ENCODE measurements around the gene KCNA10. TPM values are rescaled to one million over a fixed set of nuclear protein-coding genes. Genes with fewer than 3 reads are reported as not detected.

Gene KCNA10
- total RNA-seq, 4 donors from 2014 or later, result not detected

- in situ Hi-C loops (cut with MboI; ENCODE audit: low pct_ligation_motif_present in 1 of 4, low pct_unique_long_range_greater_than_20kb in 1 of 4, low sequenced_read_pairs in 3 of 4) (no loop called here), intact Hi-C loops (cut with DNase I; ENCODE audit: low total_unique reads) (no loop called here)
- DNase-seq, result no peak
- TF ChIP-seq POLR2AphosphoS5 (IDR thresholded peaks at IDR 0.05), result no peak
- no peak for TF ChIP-seq CTCF (IDR thresholded peaks at IDR 0.05)
- no peak for TF ChIP-seq POLR2A (IDR thresholded peaks at IDR 0.05)
- no peak for TF ChIP-seq EP300 (IDR thresholded peaks at IDR 0.05; ENCODE audit: low read depth)
- Histone ChIP-seq H3K36me3 (no peaks in the 10 kb centered on the region), H3K9me3 (no peaks in the 10 kb centered on the region), H3K4me3 (no peak overlapping the region), H3K4me1 (no peaks in the 10 kb centered on the region), H3K27ac (no peak overlapping the region), H3K27me3 (no peaks in the 10 kb centered on the region)
- 78 to 100% methylated on average over 3 to 7 of the region's 7 CpGs for WGBS, 2 donors (ENCODE audit: low coverage in 1 of 2)
Measured at GRCh38 chr1:110492573-110492972, 26.4 kb downstream of the KCNA10 start.

DNA sequence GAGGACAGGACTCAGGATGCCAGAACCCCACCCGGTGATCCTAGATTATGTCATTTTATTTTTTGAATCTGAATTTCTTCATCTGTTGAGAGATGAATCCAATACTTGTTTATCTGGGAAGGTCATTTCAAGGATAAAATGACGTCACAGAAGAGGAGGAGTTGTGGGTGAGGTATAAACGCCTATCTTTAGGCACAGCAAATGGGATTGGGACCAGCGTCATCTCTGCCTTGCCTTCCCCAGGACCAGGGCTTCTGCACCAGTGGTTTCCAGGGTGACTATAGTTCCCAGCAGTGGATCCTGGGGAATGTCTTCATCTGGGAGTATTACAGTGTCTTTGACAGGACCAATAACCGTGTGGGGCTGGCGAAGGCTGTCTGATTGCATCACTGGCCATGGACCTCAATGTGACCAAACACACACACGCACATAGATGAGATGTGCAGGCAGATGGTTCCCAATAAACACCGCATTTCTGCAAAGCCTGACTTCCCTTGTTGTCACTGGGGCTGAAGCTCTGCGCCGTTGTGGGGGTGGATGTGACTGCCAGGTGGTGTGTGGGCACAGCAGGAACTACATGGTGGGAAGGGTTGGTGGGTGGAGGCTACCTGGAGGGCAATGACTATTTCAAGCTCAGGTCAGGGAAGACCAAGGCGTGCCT, 28.1 kb downstream of the KCNA10 start:
- Histone ChIP-seq H3K27ac (no peak overlapping the region), H3K36me3 (no peaks in the 10 kb centered on the region), H3K4me3 (no peak overlapping the region), H3K4me1 (no peaks in the 10 kb centered on the region), H3K27me3 (no peaks in the 10 kb centered on the region), H3K9me3 (no peaks in the 10 kb centered on the region)
- WGBS, 2 donors (ENCODE audit: low coverage in 1 of 2), result 30 to 65% methylated on average over 2 to 11 of the region's 11 CpGs
- TF ChIP-seq POLR2AphosphoS5 (IDR thresholded peaks at IDR 0.05) (no peak), EP300 (IDR thresholded peaks at IDR 0.05; ENCODE audit: low read depth) (no peak)
- in situ Hi-C loops (cut with MboI; ENCODE audit: low pct_ligation_motif_present in 1 of 4, low pct_unique_long_range_greater_than_20kb in 1 of 4, low sequenced_read_pairs in 3 of 4), result no loop called here
- intact Hi-C loops (cut with DNase I; ENCODE audit: low total_unique reads), result no loop called here
- no peak for DNase-seq

DNA sequence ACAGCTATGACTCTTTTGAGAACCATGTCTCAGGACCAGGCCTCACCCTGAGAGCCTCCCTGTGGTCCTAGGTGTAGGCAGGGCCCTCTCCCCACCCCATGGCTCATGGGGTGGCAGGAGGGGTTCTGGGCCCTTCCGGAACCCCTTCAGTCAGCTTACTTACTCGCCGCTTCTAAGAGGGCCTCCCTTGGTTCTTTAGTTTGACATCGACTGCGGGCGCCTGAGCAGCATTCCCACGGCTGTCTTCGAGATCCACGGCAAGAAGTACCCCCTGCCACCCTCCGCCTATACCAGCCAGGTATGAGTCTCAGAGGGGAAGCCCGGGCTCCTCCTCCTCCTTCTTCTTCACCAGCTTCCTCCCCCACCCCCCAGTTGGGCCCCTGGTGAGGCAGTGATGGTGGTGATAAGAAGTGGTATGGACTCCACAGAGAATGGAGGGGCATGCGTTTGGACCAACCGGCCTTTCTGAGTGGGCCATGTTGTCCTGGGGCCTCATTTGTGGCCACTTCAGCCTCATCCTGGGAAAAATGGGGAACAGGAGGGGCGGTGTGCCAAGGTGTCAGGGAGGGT, 28.9 kb downstream of the KCNA10 start:
- WGBS, 2 donors (ENCODE audit: low coverage in 1 of 2), result 75 to 80% methylated on average over 1 to 14 of the region's 14 CpGs
- TF ChIP-seq POLR2AphosphoS5 (IDR thresholded peaks at IDR 0.05), result no peak
- TF ChIP-seq POLR2A (IDR thresholded peaks at IDR 0.05), result no peak
- TF ChIP-seq CTCF (IDR thresholded peaks at IDR 0.05), result no peak
- TF ChIP-seq EP300 (IDR thresholded peaks at IDR 0.05; ENCODE audit: low read depth), result no peak
- Histone ChIP-seq H3K4me1 (no peaks in the 10 kb centered on the region), H3K36me3 (no peaks in the 10 kb centered on the region), H3K9me3 (no peaks in the 10 kb centered on the region), H3K27ac (no peak overlapping the region), H3K4me3 (no peak overlapping the region), H3K27me3 (no peaks in the 10 kb centered on the region)
- no peak for DNase-seq
- intact Hi-C loops (cut with DNase I; ENCODE audit: low total_unique reads), result no loop called here
- in situ Hi-C loops (cut with MboI; ENCODE audit: low pct_ligation_motif_present in 1 of 4, low pct_unique_long_range_greater_than_20kb in 1 of 4, low sequenced_read_pairs in 3 of 4), result no loop called here

GRCh38 chr1:110489406-110489805, 29.6 kb downstream of the KCNA10 start:
- in situ Hi-C loops (cut with MboI; ENCODE audit: low pct_ligation_motif_present in 1 of 4, low pct_unique_long_range_greater_than_20kb in 1 of 4, low sequenced_read_pairs in 3 of 4), result no loop called here
- no peaks in the 10 kb centered on the region for H3K36me3 ChIP-seq
- intact Hi-C loops (cut with DNase I; ENCODE audit: low total_unique reads), result no loop called here
- no peaks in the 10 kb centered on the region for H3K4me1 ChIP-seq
- DNase-seq, result no peak
- no peak overlapping the region for H3K27ac ChIP-seq
- H3K27me3 ChIP-seq, result no peaks in the 10 kb centered on the region
- no peak overlapping the region for H3K4me3 ChIP-seq
- TF ChIP-seq POLR2A (IDR thresholded peaks at IDR 0.05) (no peak), POLR2AphosphoS5 (IDR thresholded peaks at IDR 0.05) (no peak)
- no peaks in the 10 kb centered on the region for H3K9me3 ChIP-seq
- WGBS, 2 donors (ENCODE audit: low coverage in 1 of 2), result 94% methylated on average over 15 of the region's 15 CpGs; no CpG with 5 or more reads in 1 of the 2 donors

DNA sequence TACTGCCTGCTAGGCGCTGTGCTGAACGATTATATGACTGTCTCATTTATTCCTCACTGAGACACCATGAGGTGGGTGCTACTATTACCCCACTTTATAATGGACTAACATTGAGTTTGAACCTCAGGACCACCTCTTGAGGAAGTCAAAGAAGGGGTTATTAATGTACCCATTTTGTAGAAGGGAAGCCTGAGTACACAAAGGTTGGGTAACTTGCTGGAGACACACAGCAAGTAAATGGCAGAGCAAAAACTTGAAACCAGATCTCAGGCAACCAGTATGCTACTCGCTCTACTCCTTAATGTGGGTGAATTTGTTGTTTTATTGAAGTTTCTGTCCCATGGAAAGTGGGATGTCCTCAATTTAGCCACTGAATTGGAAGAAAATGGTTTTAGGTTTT, 30.1 kb downstream of the KCNA10 start:
- no peak overlapping the region for H3K4me3 ChIP-seq
- peaks cover under 1% of the 10 kb centered on the region for H3K27me3 ChIP-seq
- no peak overlapping the region for H3K27ac ChIP-seq
- H3K4me1 ChIP-seq, result no peaks in the 10 kb centered on the region
- in situ Hi-C loops (cut with MboI; ENCODE audit: low pct_ligation_motif_present in 1 of 4, low pct_unique_long_range_greater_than_20kb in 1 of 4, low sequenced_read_pairs in 3 of 4), result no loop called here
- TF ChIP-seq POLR2A (IDR thresholded peaks at IDR 0.05) (no peak), POLR2AphosphoS5 (IDR thresholded peaks at IDR 0.05) (no peak), CTCF (IDR thresholded peaks at IDR 0.05) (no peak), EP300 (IDR thresholded peaks at IDR 0.05; ENCODE audit: low read depth) (no peak)
- WGBS, 2 donors (ENCODE audit: low coverage in 1 of 2), result 61% methylated on average over 3 of the region's 3 CpGs; no CpG with 5 or more reads in 1 of the 2 donors
- DNase-seq, result no peak
- H3K9me3 ChIP-seq, result no peaks in the 10 kb centered on the region
- H3K36me3 ChIP-seq, result no peaks in the 10 kb centered on the region
- intact Hi-C loops (cut with DNase I; ENCODE audit: low total_unique reads), result no loop called here

Data from transverse colon (tissue), 4 donors.